T-helper 17 cell (primary cell): Measurements from ENCODE around the gene DUSP22. TPM values are rescaled to one million over a fixed set of nuclear protein-coding genes. Genes with fewer than 3 reads are reported as not detected.

Experiments
- ATAC-seq: fragments of 150-1000 bp; cut with Tn5 transposase; 2 replicates; pipeline ENCODE4 v1.10.0; 2021; ENCODE audit warnings: mild to moderate bottlenecking, moderate library complexity
- DNase-seq, 3 donors: peaks; one replicate each; pipeline versions ENCODE4 v3.0.0 to v3.0.0-alpha.2; 2020 to 2021
- H3K9me3 ChIP-seq: one replicate; pipeline ENCODE4 v1.7.0; 2013; ENCODE audit warnings: low read length, mild to moderate bottlenecking; ENCODE audit not compliant: control insufficient read depth, poor library complexity, severe bottlenecking
- H3K27ac Mint-ChIP-seq: one replicate; pipeline ENCODE4 v1.8.0; 2022; ENCODE audit warnings: mild to moderate bottlenecking, moderate library complexity, mixed read lengths
- H3K27me3 Mint-ChIP-seq: one replicate; pipeline ENCODE4 v1.8.0; 2022; ENCODE audit warnings: mixed read lengths
- H3K36me3 Mint-ChIP-seq: one replicate; pipeline ENCODE4 v1.8.0; 2022; ENCODE audit warnings: low read depth, mixed read lengths
- H3K4me1 Mint-ChIP-seq: one replicate; pipeline ENCODE4 v1.8.0; 2022; ENCODE audit warnings: mild to moderate bottlenecking, mixed read lengths
- H3K4me3 Mint-ChIP-seq: one replicate; pipeline ENCODE4 v1.8.0; 2022; ENCODE audit warnings: mild to moderate bottlenecking, moderate library complexity, mixed read lengths
- total RNA-seq, 4 donors: library from RNA in 2 of 4; stranded (reverse) in 2 of 4; gene quantifications; one replicate each; pipeline ENCODE4 v1.2.3 and lab custom pipeline; 2022 to 2026

Gene DUSP22
- total RNA-seq, 2 donors from 2014 or later, result 26.9 to 38.1 TPM

GRCh38 chr6:259316-259715, 33.0 kb upstream of the DUSP22 start:
- no peak for ATAC-seq
- Mint-ChIP-seq H3K27ac (no peak overlapping the region), H3K27me3 (no peaks in the 10 kb centered on the region), H3K4me3 (no peak overlapping the region), H3K4me1 (peaks cover 12% of the 10 kb centered on the region), H3K36me3 (no peaks in the 10 kb centered on the region)
- no peaks in the 10 kb centered on the region for H3K9me3 ChIP-seq
- DNase-seq, result no peak

- H3K4me3 Mint-ChIP-seq, result peak overlapping the region; percentile 43
- H3K27me3 Mint-ChIP-seq, result no peaks in the 10 kb centered on the region
- ATAC-seq (peak; percentile 54), DNase-seq (no peak)
- H3K27ac Mint-ChIP-seq, result no peak overlapping the region
- no peaks in the 10 kb centered on the region for H3K9me3 ChIP-seq
- peaks cover 12% of the 10 kb centered on the region for H3K4me1 Mint-ChIP-seq
- no peaks in the 10 kb centered on the region for H3K36me3 Mint-ChIP-seq
These were observed 32.3 kb upstream of the DUSP22 start for GRCh38 chr6:259901-260508.

DNA sequence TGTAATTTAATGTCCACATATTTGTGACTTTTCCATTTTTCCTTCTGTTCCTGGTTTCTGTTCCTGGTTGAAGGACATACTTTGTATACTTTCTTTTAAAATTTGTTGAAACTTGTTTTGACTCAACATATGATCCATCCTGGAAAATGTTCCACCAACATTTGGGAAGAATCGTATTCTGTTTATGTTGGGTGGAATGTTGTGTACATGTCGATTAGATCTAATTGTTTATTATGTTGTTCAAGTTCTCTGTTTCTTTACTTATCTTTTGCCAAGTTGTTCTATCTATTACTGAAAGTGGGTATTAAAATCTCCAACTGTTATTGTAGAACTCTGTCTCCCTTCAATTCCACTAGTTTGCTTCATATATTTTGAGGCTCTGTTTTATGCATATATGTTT, 27.7 kb upstream of the DUSP22 start:
- DNase-seq (no peak), ATAC-seq (no peak)
- H3K4me1 Mint-ChIP-seq, result peaks cover 7% of the 10 kb centered on the region
- H3K27ac Mint-ChIP-seq, result no peak overlapping the region
- no peaks in the 10 kb centered on the region for H3K36me3 Mint-ChIP-seq
- H3K9me3 ChIP-seq, result no peaks in the 10 kb centered on the region
- H3K27me3 Mint-ChIP-seq, result no peaks in the 10 kb centered on the region
- H3K4me3 Mint-ChIP-seq, result no peak overlapping the region

DNA sequence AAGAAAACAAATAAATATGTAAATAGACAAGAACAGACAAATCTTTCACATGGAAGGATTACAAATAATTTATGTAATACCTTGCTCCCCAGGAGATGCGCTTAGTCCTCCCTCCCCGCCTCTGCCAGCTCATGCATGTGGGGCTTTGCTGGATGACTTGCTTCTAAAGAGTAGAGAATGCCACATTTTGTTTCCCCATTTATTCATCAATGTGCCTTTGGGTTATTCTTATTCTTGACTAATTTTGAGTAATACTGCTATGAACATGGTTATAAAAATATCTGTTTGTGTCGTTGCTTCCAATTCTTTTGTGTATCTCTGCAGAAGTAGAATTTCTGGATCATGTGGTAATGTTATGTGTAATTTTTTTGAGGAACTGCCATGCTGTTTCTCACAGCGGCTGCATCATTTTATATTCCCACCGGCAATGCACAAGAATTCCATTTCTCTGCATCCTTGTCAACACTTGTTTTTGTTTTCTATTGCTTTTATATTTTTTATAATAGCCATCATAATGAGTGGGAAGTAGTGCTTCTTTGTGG, 23.8 kb upstream of the DUSP22 start:
- Mint-ChIP-seq H3K36me3 (no peaks in the 10 kb centered on the region), H3K27me3 (no peaks in the 10 kb centered on the region), H3K27ac (no peak overlapping the region), H3K4me1 (peaks cover 6% of the 10 kb centered on the region), H3K4me3 (no peak overlapping the region)
- no peaks in the 10 kb centered on the region for H3K9me3 ChIP-seq
- DNase-seq (no peak), ATAC-seq (no peak)

DNA sequence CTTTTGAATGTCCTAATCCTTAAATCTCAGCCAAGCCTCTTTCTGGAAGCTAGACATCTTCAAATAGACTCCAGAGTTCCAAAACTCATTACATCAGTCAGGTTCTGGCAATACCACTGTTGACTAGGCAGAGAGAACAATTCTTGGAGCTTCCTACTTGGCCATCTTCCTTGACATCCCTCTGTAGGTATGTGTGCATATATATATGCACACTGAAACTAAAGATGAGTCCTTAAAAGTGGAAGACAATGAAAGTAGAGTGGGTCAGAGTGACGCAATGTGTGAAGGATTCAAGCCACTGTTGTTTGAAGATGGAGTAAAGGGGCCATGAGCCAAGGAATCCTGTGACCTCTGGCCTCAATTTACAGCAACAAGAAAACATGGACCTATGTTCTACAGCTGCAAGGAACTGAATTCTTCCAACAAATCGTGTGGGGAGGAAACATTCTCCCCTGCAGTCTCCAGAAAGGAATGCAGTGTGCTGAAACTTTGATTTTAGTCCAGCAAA, 18.7 kb upstream of the DUSP22 start:
- H3K27me3 Mint-ChIP-seq, result no peaks in the 10 kb centered on the region
- H3K27ac Mint-ChIP-seq, result no peak overlapping the region

GRCh38 chr6:277746-278145, 14.5 kb upstream of the DUSP22 start:
- no peak for ATAC-seq
- Mint-ChIP-seq H3K4me3 (no peak overlapping the region), H3K4me1 (no peaks in the 10 kb centered on the region), H3K27ac (no peak overlapping the region), H3K27me3 (no peaks in the 10 kb centered on the region), H3K36me3 (peaks cover under 1% of the 10 kb centered on the region)
- no peak for DNase-seq
- no peaks in the 10 kb centered on the region for H3K9me3 ChIP-seq

More for the DNA sequence above, 18.7 kb upstream of the DUSP22 start:
- H3K36me3 Mint-ChIP-seq, result no peaks in the 10 kb centered on the region
- no peak for DNase-seq
- ATAC-seq, result no peak
- H3K9me3 ChIP-seq, result no peaks in the 10 kb centered on the region
- H3K4me1 Mint-ChIP-seq, result peaks cover 6% of the 10 kb centered on the region
- H3K4me3 Mint-ChIP-seq, result no peak overlapping the region

DNA sequence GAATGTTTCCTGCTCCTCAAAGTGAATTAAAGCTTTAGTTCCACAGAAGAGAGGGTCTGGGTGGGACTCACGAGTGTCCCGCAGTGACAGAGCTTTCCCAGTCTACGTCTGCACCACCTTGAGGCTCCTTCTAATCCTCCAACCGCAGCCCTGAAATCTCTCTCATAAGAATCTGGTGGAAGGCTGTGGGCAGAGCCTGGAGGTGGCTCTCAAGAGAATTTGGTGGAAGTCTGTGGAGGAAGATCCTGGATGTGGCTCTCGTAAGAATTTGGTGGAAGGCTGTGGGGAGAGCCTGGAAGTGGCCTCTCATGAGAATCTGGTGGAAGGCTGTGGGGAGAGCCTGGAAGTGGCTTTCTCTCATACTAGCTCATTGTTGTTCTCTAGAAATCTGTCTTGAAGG, 13.8 kb upstream of the DUSP22 start:
- H3K36me3 Mint-ChIP-seq, result peaks cover 2% of the 10 kb centered on the region
- ATAC-seq (no peak), DNase-seq (no peak)
- H3K9me3 ChIP-seq, result no peaks in the 10 kb centered on the region
- no peaks in the 10 kb centered on the region for H3K27me3 Mint-ChIP-seq
- no peak overlapping the region for H3K4me3 Mint-ChIP-seq
- no peaks in the 10 kb centered on the region for H3K4me1 Mint-ChIP-seq
- H3K27ac Mint-ChIP-seq, result no peak overlapping the region

DNA sequence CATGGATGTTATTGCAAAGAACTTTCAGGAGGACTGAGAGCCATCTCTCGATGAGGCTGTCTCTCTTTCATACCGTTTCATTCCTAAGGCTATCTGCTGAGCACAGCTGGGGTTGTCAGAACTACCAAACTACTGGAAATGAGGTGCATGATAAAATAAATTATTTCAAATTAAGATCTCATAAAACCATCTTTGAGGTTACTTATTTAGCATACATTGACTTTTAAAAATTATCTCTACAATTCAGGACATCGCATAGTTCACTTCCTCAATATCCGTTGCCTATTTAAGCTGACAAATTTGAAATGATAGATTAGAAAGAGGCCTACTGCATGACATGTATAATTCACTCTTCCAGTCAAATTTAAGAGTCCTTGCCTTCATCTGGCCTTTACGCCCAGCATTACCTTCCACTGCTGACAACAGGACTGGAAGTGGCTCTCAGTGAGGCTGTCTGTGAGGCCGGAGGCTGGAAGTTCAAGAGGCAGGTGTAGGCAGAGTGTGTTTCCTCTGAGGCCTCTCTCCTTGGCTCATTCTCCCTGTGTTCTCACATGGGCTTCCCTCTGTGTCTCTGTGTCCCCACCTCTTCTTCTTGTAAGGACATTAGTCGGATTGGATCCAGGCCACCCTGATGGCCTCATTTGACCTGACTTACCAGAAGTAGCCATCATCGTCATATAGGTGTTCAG, 12.8 kb upstream of the DUSP22 start:
- H3K9me3 ChIP-seq, result no peaks in the 10 kb centered on the region
- no peak for DNase-seq
- peaks cover 2% of the 10 kb centered on the region for H3K36me3 Mint-ChIP-seq
- H3K27me3 Mint-ChIP-seq, result no peaks in the 10 kb centered on the region
- H3K4me1 Mint-ChIP-seq, result no peaks in the 10 kb centered on the region
- no peak overlapping the region for H3K4me3 Mint-ChIP-seq
- no peak overlapping the region for H3K27ac Mint-ChIP-seq
- no peak for ATAC-seq

DNA sequence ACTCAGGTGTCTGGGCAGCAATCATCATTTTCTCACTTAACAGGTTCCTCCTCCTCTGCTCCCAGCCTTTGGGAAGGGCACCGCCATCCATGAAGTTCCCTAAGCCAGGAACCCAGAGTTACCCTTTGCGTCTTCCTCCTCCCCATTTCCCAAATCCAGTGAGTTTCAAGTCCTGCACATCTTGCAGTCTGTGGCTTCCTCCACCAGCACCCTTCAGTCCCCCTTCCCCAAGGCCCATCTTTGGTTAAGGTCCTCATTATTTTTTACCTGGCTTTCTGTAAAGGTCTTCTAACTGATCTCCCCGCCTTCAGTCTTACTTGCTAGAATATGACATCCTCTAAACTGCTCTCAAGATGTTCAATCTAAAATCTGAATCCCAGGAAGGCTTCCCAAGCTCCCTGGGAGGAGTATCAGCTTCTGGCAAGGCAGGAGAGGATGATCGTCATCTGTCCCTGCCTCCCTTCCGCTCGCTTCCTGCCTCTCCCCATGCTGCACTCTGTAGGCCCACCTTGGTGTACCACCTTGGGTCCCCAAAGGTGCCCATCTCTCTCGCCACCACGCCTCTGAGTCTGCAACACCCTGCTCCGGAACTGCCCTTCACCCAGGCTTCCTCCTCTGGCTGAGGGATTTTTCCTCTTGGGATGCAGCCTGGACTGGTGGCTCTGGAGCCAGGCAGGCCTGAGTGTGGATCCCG, 11.4 kb upstream of the DUSP22 start:
- H3K9me3 ChIP-seq, result no peaks in the 10 kb centered on the region
- H3K36me3 Mint-ChIP-seq, result peaks cover 2% of the 10 kb centered on the region
- no peaks in the 10 kb centered on the region for H3K4me1 Mint-ChIP-seq
- H3K27ac Mint-ChIP-seq, result no peak overlapping the region
- no peak overlapping the region for H3K4me3 Mint-ChIP-seq
- DNase-seq (no peak), ATAC-seq (no peak)
- H3K27me3 Mint-ChIP-seq, result no peaks in the 10 kb centered on the region

DNA sequence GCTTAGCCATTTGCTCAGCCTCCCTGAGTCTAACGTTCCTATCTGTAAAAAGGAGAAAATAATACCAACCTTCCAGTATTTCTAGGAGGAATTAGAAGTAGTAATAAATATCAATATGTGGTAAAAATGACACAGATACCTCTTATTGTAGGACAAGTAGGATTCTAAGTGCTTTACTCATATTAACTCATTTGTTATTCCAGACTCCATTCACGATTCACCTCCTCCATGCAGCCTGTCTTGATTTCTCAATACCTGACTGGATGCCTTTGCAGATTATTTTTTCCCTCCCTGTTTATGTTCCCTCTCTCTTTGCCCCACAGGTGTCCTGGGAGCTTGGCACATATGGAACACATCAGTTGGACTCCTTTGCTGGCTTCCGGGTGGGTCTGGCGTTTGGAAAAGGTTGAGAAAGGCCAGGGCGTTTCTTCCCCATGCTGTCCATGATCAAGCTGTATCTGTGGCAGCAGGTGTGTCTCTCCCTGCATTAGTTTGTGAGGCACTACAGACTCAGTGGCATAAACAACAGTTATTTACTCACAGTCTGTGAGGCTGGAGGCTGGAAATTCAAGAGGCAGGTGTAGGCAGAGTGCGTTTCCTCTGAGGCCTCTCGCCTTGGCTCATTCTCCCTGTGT, 10.7 kb upstream of the DUSP22 start:
- no peaks in the 10 kb centered on the region for H3K9me3 ChIP-seq
- Mint-ChIP-seq H3K4me1 (no peaks in the 10 kb centered on the region), H3K27ac (no peak overlapping the region), H3K36me3 (peaks cover 2% of the 10 kb centered on the region), H3K27me3 (no peaks in the 10 kb centered on the region), H3K4me3 (no peak overlapping the region)
- DNase-seq (no peak), ATAC-seq (no peak)

GRCh38 chr6:282177-282866, 10.0 kb upstream of the DUSP22 start:
- H3K36me3 Mint-ChIP-seq, result peaks cover 2% of the 10 kb centered on the region
- H3K9me3 ChIP-seq, result no peaks in the 10 kb centered on the region
- DNase-seq (no peak), ATAC-seq (no peak)
- no peak overlapping the region for H3K27ac Mint-ChIP-seq
- no peak overlapping the region for H3K4me3 Mint-ChIP-seq
- no peaks in the 10 kb centered on the region for H3K4me1 Mint-ChIP-seq
- H3K27me3 Mint-ChIP-seq, result no peaks in the 10 kb centered on the region

- Mint-ChIP-seq H3K27ac (no peak overlapping the region), H3K27me3 (no peaks in the 10 kb centered on the region), H3K4me3 (no peak overlapping the region), H3K4me1 (no peaks in the 10 kb centered on the region), H3K36me3 (peaks cover 2% of the 10 kb centered on the region)
- H3K9me3 ChIP-seq, result no peaks in the 10 kb centered on the region
- DNase-seq, result no peak
- ATAC-seq, result no peak
These were observed 9.3 kb upstream of the DUSP22 start for GRCh38 chr6:282867-283416.
